SU-DHL-6 (cell line): ENCODE data around the gene ZBTB38.

Experiments used
- CTCF ChIP-seq: fragments of 200-600 bp; sonication (generic); IDR thresholded peaks from one replicate; pipeline ENCODE4 v1.5.1; 2017; ENCODE audit warnings: antibody characterized with exemption, mild to moderate bottlenecking, low read length, moderate library complexity; ENCODE audit not compliant: insufficient read depth, poor library complexity, severe bottlenecking
- EZH2phosphoT487 ChIP-seq: fragments of 200-600 bp; sonication (generic), shearing (Covaris generic); conservative IDR thresholded peaks from 2 replicates; pipeline ENCODE4 v1.6.1; 2018; ENCODE audit warnings: mild to moderate bottlenecking, antibody characterized with exemption, low read length, moderate library complexity, mixed read lengths

GRCh38 chr3:141326626-141327025 is 41.7 kb upstream of the ZBTB38 start:
- TF ChIP-seq CTCF (no peak), EZH2phosphoT487 (no peak)
